IgD-negative memory B cell (primary cell): Measurements from ENCODE around the gene SHC4. TPM values are rescaled to one million over a fixed set of nuclear protein-coding genes. Genes with fewer than 3 reads are reported as not detected.

Experiments used
- H3K27ac Mint-ChIP-seq, 3 donors: one replicate each; pipeline ENCODE4 v1.8.0; 2020 to 2022; ENCODE audit warnings: mild to moderate bottlenecking in 3 of 3, mixed read lengths in 3 of 3, moderate library complexity in 1 of 3
- H3K27me3 Mint-ChIP-seq: one replicate; pipeline ENCODE4 v1.8.0; 2021; ENCODE audit warnings: mixed read lengths
- H3K36me3 Mint-ChIP-seq: one replicate; pipeline ENCODE4 v1.8.0; 2020; ENCODE audit warnings: mild to moderate bottlenecking, mixed read lengths
- H3K4me1 Mint-ChIP-seq, 3 donors: one replicate each; pipeline ENCODE4 v1.8.0; 2020 to 2022; ENCODE audit warnings: mixed read lengths in 3 of 3, mild to moderate bottlenecking in 1 of 3
- H3K4me3 Mint-ChIP-seq, 4 donors: one replicate each; pipeline ENCODE4 v1.8.0; 2020 to 2022; ENCODE audit warnings: mild to moderate bottlenecking in 4 of 4, mixed read lengths in 4 of 4, moderate library complexity in 3 of 4
- H3K9me3 Mint-ChIP-seq, 3 donors: one replicate each; pipeline ENCODE4 v1.8.0; 2020 to 2021; ENCODE audit warnings: mixed read lengths in 3 of 3, mild to moderate bottlenecking in 1 of 3
- polyA plus RNA-seq: library from polyadenylated mRNA; unstranded; fragments of 300-500 nt; fragmentation: Illumina TruSeq; gene quantifications from one replicate; pipeline ENCODE4 v1.2.3, GENCODE V29; 2021

SHC4 gene
- polyA plus RNA-seq, 1 donor from 2014 or later = not detected

DNA sequence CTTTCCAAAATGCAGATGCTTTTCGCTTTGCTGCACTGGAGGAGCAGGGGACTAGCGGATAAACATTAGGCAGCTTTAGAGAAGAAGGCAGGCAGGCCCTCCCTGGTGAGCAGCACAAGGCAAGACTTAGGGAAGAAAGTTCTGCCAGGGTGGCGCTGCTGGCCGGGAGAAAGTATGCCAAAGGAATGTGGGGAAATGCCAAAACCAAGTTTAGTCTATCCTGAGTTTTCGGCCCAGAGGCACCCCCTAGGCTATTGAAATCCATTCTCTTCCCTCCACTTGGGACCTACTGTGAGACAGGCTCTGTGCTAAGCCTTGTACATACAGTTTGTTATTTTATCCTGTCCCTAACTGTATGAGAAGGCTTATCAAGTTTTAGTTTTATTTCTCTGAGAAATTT lies 9.2 kb downstream of the SHC4 start:
- Mint-ChIP-seq H3K27ac (no peak overlapping the region), H3K4me1 (no peaks in the 10 kb centered on the region), H3K27me3 (peaks cover 11% of the 10 kb centered on the region), H3K4me3 (no peak overlapping the region), H3K36me3 (peaks cover 3% of the 10 kb centered on the region), H3K9me3 (peaks cover 0 to 4% (median 0%) of the 10 kb centered on the region in 3 donors)

- no peaks in the 10 kb centered on the region for H3K4me1 Mint-ChIP-seq
- no peak overlapping the region for H3K4me3 Mint-ChIP-seq
- peaks cover 3% of the 10 kb centered on the region for H3K27me3 Mint-ChIP-seq
- H3K27ac Mint-ChIP-seq = no peak overlapping the region
- H3K9me3 Mint-ChIP-seq = peaks cover 0 to 4% (median 4%) of the 10 kb centered on the region in 3 donors
- no peaks in the 10 kb centered on the region for H3K36me3 Mint-ChIP-seq
These were observed 16.9 kb downstream of the SHC4 start for GRCh38 chr15:48946840-48947187.

DNA sequence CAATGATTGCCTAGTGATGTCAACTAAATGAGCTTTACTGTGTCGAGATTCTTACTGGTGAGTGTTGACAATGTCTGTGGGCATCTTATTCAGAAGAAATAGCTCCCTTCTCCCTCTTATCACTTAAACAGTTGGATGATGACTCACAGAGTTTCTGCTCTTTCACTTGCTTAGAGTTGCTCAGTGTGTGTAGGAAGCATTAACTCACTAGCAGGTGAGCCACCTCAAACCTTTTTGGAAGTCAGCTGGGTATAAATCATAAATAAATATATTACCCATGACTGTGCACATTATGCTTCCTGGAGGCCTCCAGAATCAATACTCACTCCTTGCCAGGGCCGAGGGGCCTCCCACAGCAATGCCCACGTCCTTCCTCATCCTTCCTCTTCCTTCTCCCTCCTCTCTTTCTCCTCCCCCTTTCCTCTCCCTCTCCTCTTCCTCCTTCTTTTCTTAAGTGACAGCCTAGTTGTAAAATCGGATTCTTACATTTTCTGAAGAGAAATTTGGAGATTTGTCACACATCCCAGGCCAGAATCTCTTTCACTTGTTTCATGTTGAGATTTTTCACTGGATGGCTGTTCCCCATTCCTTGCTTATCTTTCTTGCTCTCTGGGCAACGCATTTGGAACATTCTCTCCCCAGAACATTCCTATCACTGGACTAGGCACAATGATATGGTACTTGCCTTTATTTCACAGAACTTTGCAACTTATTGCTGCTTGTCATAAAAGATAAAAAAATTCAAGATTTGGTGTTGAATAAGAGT lies 17.5 kb downstream of the SHC4 start:
- Mint-ChIP-seq H3K4me3 (no peak overlapping the region), H3K9me3 (peaks cover 0 to 4% (median 0%) of the 10 kb centered on the region in 3 donors), H3K36me3 (no peaks in the 10 kb centered on the region), H3K27ac (no peak overlapping the region), H3K4me1 (no peaks in the 10 kb centered on the region), H3K27me3 (peaks cover 3% of the 10 kb centered on the region)

DNA sequence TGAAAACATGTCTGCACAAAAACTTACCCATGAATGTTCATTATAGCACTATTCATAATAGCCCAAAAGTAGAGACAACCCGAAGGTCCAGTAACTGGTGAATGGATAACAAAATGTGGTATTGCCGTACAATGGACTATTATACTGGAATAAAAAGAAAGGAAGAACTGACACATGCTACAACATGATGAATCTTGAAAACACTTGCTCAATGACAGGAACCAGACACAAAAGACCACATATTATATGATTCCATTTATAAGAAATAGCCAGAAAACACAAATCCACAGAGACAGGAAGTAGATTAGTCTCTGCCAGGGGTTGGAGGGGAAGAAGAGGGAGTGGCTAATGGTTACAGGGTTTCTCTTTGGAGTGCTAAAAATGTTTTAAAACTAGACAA lies 18.3 kb downstream of the SHC4 start:
- Mint-ChIP-seq H3K4me3 (no peak overlapping the region), H3K27me3 (peaks cover 3% of the 10 kb centered on the region), H3K27ac (no peak overlapping the region), H3K36me3 (no peaks in the 10 kb centered on the region), H3K4me1 (peaks cover 0 to 5% (median 3%) of the 10 kb centered on the region in 3 donors), H3K9me3 (peaks cover 0 to 4% (median 0%) of the 10 kb centered on the region in 3 donors)

- Mint-ChIP-seq H3K9me3 (peaks cover 0 to 4% (median 0%) of the 10 kb centered on the region in 3 donors), H3K27me3 (peaks cover 5% of the 10 kb centered on the region), H3K36me3 (no peaks in the 10 kb centered on the region), H3K4me3 (no peak overlapping the region), H3K4me1 (peaks cover 0 to 5% (median 3%) of the 10 kb centered on the region in 3 donors), H3K27ac (no peak overlapping the region)
These were observed 21.8 kb downstream of the SHC4 start for GRCh38 chr15:48941904-48942303.

- Mint-ChIP-seq H3K27me3 (peaks cover 12% of the 10 kb centered on the region), H3K36me3 (no peaks in the 10 kb centered on the region), H3K4me1 (peaks cover 0 to 5% (median 3%) of the 10 kb centered on the region in 3 donors), H3K9me3 (peaks cover 0 to 4% (median 0%) of the 10 kb centered on the region in 3 donors), H3K4me3 (no peak overlapping the region), H3K27ac (no peak overlapping the region)
These were observed 23.2 kb downstream of the SHC4 start for GRCh38 chr15:48940508-48940907.

DNA sequence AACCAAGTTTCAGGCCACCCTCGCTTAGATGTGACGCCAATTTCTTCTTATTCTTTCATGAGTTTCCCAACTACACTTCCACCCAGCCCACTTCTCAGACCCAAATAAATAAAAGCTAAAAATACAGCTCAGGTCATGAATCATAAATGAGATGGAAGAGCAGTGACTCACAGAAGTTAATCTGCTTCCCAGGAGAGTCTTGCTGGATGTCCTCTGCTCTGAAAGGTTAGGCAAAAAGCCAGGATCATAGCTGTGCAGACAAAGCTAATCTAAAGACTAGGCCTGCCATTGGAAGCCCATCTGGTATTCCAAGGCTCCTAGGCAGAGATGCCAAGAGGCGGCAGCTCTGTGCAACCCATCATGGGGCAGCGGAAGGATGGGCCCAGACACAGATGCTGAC lies 24.1 kb downstream of the SHC4 start:
- Mint-ChIP-seq H3K9me3 (peaks cover 0 to 4% (median 0%) of the 10 kb centered on the region in 3 donors), H3K4me1 (peaks cover 0 to 5% (median 3%) of the 10 kb centered on the region in 3 donors), H3K27ac (no peak overlapping the region), H3K27me3 (peaks cover 15% of the 10 kb centered on the region), H3K36me3 (no peaks in the 10 kb centered on the region), H3K4me3 (no peak overlapping the region)

- H3K36me3 Mint-ChIP-seq = no peaks in the 10 kb centered on the region
- H3K9me3 Mint-ChIP-seq = no peaks in the 10 kb centered on the region
- no peak overlapping the region for H3K27ac Mint-ChIP-seq
- H3K4me1 Mint-ChIP-seq = peaks cover 0 to 5% (median 3%) of the 10 kb centered on the region in 3 donors
- H3K27me3 Mint-ChIP-seq = peaks cover 18% of the 10 kb centered on the region
- H3K4me3 Mint-ChIP-seq = no peak overlapping the region
These were observed 25.8 kb downstream of the SHC4 start for GRCh38 chr15:48937886-48938285.

DNA sequence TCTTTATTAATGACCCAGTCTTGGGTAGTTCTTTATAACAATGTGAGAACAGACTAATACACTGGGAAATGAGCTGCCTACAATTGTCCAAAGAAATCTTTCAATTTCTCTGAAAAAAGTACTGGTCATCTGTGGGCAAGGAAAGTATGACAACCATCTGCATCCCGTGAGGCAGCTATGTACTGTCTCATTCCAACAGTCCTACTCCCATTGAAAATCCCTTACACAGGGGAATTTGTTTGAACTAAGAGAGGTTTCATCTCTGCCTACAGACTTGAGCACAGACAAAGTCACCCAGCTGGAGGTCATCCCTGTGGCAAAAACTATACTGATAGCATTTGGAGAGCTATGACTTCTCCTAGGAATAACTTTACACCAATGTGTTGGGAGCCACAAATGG lies 27.1 kb downstream of the SHC4 start:
- Mint-ChIP-seq H3K27ac (no peak overlapping the region), H3K4me3 (no peak overlapping the region), H3K4me1 (peaks cover 0 to 5% (median 3%) of the 10 kb centered on the region in 3 donors), H3K36me3 (no peaks in the 10 kb centered on the region), H3K9me3 (no peaks in the 10 kb centered on the region), H3K27me3 (peaks cover 20% of the 10 kb centered on the region)

GRCh38 chr15:48935236-48935635 lies 28.5 kb downstream of the SHC4 start:
- H3K27ac Mint-ChIP-seq = no peak overlapping the region
- no peak overlapping the region for H3K4me3 Mint-ChIP-seq
- no peaks in the 10 kb centered on the region for H3K36me3 Mint-ChIP-seq
- H3K4me1 Mint-ChIP-seq = no peaks in the 10 kb centered on the region
- peaks cover 0 to 2% (median 0%) of the 10 kb centered on the region in 3 donors for H3K9me3 Mint-ChIP-seq
- peaks cover 20% of the 10 kb centered on the region for H3K27me3 Mint-ChIP-seq

- H3K4me3 Mint-ChIP-seq = no peak overlapping the region
- peaks cover 0 to 2% (median 0%) of the 10 kb centered on the region in 3 donors for H3K9me3 Mint-ChIP-seq
- no peak overlapping the region for H3K27ac Mint-ChIP-seq
- peaks cover 0 to 2% (median 0%) of the 10 kb centered on the region in 3 donors for H3K4me1 Mint-ChIP-seq
- H3K36me3 Mint-ChIP-seq = no peaks in the 10 kb centered on the region
- H3K27me3 Mint-ChIP-seq = peaks cover 11% of the 10 kb centered on the region
These were observed 33.0 kb downstream of the SHC4 start for GRCh38 chr15:48930735-48931134.

DNA sequence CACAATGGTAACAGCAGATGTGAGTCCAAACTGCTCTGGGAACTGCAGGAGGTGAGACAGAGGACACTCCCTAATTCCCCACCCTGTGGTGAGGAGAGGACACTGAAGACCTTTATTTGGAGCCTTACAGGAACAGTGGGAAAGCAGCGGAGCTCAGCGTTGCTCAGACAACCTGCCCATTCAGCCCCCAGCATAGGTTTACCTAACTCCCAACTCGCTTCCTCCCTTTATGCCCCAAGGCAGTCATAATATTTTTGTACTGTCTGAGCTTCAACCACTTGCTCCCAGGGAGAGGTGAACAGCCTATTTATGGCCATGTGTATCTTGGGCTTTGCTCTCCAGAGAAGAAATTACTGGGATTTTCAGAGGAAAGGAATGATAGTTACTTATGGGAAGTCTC lies 34.1 kb downstream of the SHC4 start:
- Mint-ChIP-seq H3K9me3 (peaks cover 0 to 2% (median 0%) of the 10 kb centered on the region in 3 donors), H3K27ac (no peak overlapping the region), H3K36me3 (no peaks in the 10 kb centered on the region), H3K4me1 (peaks cover 0 to 2% (median 0%) of the 10 kb centered on the region in 3 donors), H3K27me3 (peaks cover 6% of the 10 kb centered on the region), H3K4me3 (no peak overlapping the region)

- H3K9me3 Mint-ChIP-seq = peaks cover 0 to 2% (median 0%) of the 10 kb centered on the region in 3 donors
- H3K36me3 Mint-ChIP-seq = no peaks in the 10 kb centered on the region
- peaks cover 6% of the 10 kb centered on the region for H3K27me3 Mint-ChIP-seq
- H3K4me3 Mint-ChIP-seq = no peak overlapping the region
- H3K4me1 Mint-ChIP-seq = peaks cover 0 to 2% (median 0%) of the 10 kb centered on the region in 3 donors
- no peak overlapping the region for H3K27ac Mint-ChIP-seq
These were observed 34.7 kb downstream of the SHC4 start for GRCh38 chr15:48928877-48929538.

DNA sequence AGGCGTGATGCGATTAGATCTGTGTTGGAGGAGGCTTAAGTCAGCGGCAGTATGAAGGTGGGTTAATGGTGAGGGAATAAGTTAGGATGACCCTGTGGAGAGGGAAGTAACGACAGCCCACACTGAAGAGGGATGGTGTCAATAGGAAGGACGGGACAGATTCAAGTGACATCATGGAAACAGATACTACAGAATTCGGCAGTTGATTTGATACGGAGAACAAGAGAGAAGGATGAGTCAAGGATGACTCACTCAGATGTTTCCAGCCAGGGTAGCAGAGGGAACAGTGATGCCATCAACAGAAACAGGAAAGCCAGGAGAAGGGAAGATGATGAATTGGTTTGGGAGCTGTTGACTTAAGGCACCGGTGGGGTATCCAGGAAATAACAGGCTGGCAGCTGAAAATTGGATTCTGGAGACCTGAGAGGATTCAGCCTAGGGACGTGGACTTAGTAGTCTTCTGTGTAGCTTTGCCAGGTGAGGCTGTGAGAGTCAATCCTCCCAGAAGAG lies 38.0 kb downstream of the SHC4 start:
- no peak overlapping the region for H3K4me3 Mint-ChIP-seq
- H3K4me1 Mint-ChIP-seq = peaks cover 0 to 2% (median 0%) of the 10 kb centered on the region in 3 donors
- H3K9me3 Mint-ChIP-seq = peaks cover 0 to 2% (median 0%) of the 10 kb centered on the region in 3 donors
- peaks cover 4% of the 10 kb centered on the region for H3K27me3 Mint-ChIP-seq
- no peak overlapping the region for H3K27ac Mint-ChIP-seq
- H3K36me3 Mint-ChIP-seq = no peaks in the 10 kb centered on the region
